ENCODE data around the gene DERL3. TPM values are rescaled to one million over a fixed set of nuclear protein-coding genes. Genes with fewer than 3 reads are reported as not detected.

Gene DERL3
- total RNA-seq, 3 donors from 2014 or later = 4.4 to 18.8 (median 7.9) TPM

DNA sequence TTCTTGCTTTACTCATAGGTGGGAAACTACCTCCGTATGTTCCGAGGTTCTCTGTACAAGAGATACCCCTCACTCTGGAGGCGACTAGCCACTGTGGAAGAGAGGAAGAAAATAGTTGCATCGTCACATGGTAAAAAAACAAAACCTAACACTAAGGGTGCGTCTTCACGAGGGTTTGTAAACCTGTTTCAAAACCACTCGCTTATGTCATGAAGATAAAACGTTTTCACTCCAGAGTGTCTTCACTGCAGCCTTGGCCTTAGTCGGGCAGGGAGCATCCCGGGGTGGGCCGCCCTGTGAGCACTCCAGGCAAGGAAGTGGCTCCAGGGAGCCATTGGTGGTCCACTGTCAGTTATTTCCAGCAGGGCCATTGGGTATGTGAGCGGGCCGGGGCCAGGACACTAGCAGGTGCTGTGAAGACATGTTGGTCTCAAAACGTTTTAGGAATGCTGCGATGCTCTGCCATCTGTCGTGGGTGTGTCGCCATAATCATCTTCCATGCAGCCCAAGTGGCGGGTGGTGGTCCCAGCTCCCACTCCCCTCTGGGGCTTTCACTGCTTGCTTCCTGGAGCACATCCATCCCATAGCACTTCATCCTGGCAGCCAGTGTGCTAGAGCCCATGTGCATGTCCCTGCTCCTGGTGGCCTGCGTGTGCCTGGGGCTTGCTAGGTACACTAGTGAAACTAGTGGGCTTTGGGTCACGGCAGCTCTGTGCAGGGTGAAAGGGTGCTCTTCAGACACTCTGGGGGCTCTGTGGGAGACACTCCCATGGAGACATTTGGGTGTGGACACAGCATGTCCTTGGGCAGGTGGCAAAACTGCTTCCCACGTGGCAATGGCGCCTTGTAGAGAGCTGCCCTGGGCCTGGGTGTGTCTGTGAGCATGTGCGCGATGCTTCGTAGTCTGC lies 46.8 kb downstream of the DERL3 start:
- ATAC-seq (peak; percentile 46), DNase-seq (peak in 2 of 3 donors; percentile 23 to 45)
- intact Hi-C loops (cut with DNase I, micrococcal nuclease) = no loop called here
- TF ChIP-seq, protein P1, sequence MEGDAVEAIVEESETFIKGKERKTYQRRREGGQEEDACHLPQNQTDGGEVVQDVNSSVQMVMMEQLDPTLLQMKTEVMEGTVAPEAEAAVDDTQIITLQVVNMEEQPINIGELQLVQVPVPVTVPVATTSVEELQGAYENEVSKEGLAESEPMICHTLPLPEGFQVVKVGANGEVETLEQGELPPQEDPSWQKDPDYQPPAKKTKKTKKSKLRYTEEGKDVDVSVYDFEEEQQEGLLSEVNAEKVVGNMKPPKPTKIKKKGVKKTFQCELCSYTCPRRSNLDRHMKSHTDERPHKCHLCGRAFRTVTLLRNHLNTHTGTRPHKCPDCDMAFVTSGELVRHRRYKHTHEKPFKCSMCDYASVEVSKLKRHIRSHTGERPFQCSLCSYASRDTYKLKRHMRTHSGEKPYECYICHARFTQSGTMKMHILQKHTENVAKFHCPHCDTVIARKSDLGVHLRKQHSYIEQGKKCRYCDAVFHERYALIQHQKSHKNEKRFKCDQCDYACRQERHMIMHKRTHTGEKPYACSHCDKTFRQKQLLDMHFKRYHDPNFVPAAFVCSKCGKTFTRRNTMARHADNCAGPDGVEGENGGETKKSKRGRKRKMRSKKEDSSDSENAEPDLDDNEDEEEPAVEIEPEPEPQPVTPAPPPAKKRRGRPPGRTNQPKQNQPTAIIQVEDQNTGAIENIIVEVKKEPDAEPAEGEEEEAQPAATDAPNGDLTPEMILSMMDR (IDR thresholded peaks at IDR 0.05) = no peak
- H3K4me3 ChIP-seq = no peak overlapping the region
- peaks cover 9% of the 10 kb centered on the region for H3K4me1 ChIP-seq (ENCODE audit: low read depth)
- H3K36me3 ChIP-seq (ENCODE audit: low read depth) = peaks cover 11% of the 10 kb centered on the region
- no peaks in the 10 kb centered on the region for H3K9me3 ChIP-seq

DNA sequence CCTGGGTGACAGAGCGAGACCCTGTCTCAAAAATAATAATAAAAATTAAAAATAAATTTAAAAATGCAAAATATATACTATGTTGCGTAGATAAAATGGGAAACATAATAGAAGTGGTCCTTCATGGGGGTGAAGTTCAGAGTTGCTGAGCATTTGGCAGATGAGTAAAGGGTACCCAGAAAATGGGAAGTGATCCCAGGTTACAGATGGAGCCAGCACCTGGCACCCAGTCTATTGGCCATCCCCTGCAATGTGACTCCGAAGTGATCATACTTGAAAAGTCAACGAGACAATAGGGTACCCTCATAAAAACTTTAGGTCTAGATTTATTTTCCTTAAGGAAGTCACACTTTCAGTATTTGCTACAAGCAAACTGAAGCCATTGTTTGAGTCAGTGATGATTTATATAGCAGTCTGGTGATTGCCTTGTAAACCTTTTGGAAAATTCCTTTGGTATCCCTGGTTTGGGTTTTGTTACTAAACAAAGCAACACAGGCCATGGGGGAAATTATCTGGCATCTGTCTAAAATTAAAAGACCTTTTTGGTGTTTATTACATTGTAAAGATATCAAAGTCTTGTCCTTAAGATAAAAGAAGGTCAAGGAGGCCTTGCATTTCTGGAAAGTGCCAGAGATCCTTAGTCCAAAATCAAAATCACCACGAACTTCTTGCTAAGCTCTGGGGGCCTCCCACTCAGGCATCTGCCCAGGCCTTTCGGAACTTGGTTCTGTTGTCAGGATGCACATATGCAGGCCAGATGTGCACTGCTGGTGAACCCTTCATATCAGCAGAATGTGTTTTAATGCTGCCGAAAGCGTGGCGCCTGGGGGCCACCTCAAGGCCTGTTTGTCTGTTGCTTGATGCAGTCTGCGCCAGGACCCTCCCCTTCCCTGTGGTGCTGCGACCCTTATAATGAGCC lies 47.7 kb downstream of the DERL3 start:
- Histone ChIP-seq H3K36me3 (ENCODE audit: low read depth) (peaks cover 5% of the 10 kb centered on the region), H3K4me3 (no peak overlapping the region), H3K9me3 (no peaks in the 10 kb centered on the region), H3K4me1 (ENCODE audit: low read depth) (peaks cover 13% of the 10 kb centered on the region)
- TF ChIP-seq, protein P1 (IDR thresholded peaks at IDR 0.05) = no peak
- intact Hi-C loops (cut with DNase I, micrococcal nuclease) = no loop called here
- ATAC-seq (no peak), DNase-seq (peak in 2 of 3 donors; percentile 7 to 34)

- Histone ChIP-seq H3K36me3 (ENCODE audit: low read depth) (no peaks in the 10 kb centered on the region), H3K4me3 (no peak overlapping the region), H3K9me3 (no peaks in the 10 kb centered on the region), H3K4me1 (ENCODE audit: low read depth) (peaks cover 15% of the 10 kb centered on the region)
- peak in 1 of 3 donors; percentile 6 for DNase-seq
- no peak for ATAC-seq
- TF ChIP-seq, protein P1 (IDR thresholded peaks at IDR 0.05) = no peak
- intact Hi-C loops (cut with DNase I, micrococcal nuclease) = no loop called here
Observed at GRCh38 chr22:23789638-23790037, 49.2 kb downstream of the DERL3 start.

DNA sequence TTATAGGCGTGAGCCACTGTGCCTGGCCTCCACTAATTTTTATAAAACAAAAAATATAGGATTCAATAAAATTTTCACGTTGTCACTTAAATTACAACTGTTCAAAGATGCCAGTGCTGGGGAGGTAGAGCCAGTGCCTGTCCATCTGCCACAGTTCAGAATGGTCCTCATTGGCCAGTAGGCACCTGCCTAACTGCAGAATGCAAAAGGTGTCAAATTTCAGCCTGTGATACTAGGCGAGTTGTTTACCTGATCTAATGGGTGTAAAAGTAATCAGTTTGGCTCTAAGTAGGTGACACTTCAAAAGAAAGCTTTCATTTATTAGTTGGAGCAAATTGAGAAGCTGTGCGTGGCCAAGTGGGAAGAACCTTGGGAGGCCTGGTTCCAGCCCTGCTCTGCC lies 49.7 kb downstream of the DERL3 start:
- ATAC-seq (no peak), DNase-seq (no peak)
- Histone ChIP-seq H3K4me3 (no peak overlapping the region), H3K9me3 (no peaks in the 10 kb centered on the region), H3K4me1 (ENCODE audit: low read depth) (peaks cover 21% of the 10 kb centered on the region), H3K36me3 (ENCODE audit: low read depth) (no peaks in the 10 kb centered on the region)
- TF ChIP-seq, protein P1 (IDR thresholded peaks at IDR 0.05) = no peak
- intact Hi-C loops (cut with DNase I, micrococcal nuclease) = no loop called here

- DNase-seq (peak in 2 of 3 donors; percentile 9 to 22), ATAC-seq (no peak)
- intact Hi-C loops (cut with DNase I, micrococcal nuclease) = no loop called here
- H3K36me3 ChIP-seq (ENCODE audit: low read depth) = no peaks in the 10 kb centered on the region
- H3K4me1 ChIP-seq (ENCODE audit: low read depth) = peaks cover 30% of the 10 kb centered on the region
- TF ChIP-seq, protein P1 (IDR thresholded peaks at IDR 0.05) = no peak
- no peaks in the 10 kb centered on the region for H3K9me3 ChIP-seq
- H3K4me3 ChIP-seq = no peak overlapping the region
Observed at GRCh38 chr22:23787910-23788309, 50.9 kb downstream of the DERL3 start.

All from mucosa of descending colon (tissue), 3 donors.